Stimulated activated CD4-positive, alpha-beta T cell treated with anti-CD3 and anti-CD28 coated beads, Interleukin-15, amount 100 ng/mL, for 1 hour (primary cell): ENCODE results near the gene ALG5.

Source experiments
- DNase-seq, 2 donors: peaks; one replicate each; pipeline ENCODE4 v3.0.0-alpha.2; 2020; ENCODE audit warnings: low read depth in 1 of 2, low spot score in 1 of 2

ALG5 gene

GRCh38 chr13:36917311-36917710, 81.8 kb downstream of the ALG5 start:
- no peak for DNase-seq

DNA sequence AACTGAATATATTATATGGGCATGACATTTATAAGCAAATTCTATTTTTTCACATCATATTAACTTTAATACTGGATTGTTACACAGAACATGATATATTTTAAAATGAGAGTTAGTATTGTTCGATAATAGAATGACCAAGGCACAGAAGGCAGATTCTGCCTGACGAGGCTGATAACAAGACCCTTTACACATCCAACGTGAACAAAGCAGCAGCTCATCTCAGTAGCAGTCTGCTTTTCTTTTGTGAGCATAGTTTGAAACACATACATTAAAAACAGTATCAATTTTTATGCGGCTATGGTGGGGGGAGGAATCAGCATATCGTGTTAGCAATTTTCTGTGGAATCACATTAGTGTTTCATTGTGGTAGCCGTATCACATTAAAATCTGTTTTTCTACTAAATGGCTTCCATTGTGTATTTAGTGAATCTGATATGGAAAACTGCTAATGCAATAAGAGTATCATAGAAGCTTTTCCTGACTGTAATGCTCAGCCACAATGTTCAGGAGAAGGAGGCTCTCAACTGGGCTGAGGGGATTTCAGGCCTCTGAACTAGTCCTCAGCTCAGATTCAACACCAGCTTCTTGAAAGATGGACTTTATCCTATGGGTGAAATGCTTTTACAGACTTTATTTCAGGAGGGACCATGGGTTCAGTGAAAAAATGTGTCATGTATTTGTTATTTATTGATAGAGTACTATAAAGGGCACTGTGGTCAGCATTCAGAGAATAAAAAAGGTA, 83.1 kb downstream of the ALG5 start:
- no peak for DNase-seq

DNA sequence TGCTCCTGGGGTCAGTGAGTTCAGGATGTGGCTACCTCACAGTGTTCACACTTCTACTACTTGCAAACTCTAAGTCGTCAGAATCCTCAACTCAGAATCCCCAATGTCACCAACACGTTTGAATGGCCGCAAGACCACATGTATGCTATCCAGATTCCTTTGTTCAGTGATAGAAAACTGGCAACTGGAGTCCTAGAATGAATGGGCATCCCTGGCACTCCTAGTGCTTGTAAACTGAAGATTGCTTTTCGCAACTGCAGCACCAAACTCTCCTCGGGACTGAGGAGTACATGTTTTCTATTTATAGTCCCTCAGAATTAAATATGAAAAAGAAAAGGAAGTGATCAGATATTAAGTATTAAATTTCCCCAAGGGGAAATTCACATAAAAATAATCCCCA, 84.0 kb downstream of the ALG5 start:
- DNase-seq, result no peak

- DNase-seq, result no peak
Measured at GRCh38 chr13:36914648-36915047, 84.5 kb downstream of the ALG5 start.

GRCh38 chr13:36913463-36913862, 85.7 kb downstream of the ALG5 start:
- no peak for DNase-seq

DNA sequence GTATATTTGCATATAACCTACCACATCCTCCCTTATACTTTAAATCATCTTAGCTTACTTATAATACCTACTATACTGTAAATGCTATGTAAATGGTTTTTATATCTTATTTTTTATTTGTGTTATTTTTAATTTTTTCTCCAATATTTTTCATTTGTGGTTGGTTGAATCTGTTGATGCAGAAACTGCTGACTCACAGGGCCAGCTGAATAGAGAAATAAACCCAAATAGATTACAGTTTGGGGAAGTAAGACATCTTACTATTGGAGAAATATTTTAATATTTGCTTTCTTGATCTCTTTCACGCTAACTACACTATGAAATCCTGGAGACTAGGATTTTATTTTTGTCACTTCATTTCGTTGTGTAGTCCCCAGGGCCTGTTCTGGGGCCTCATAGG, 86.2 kb downstream of the ALG5 start:
- no peak for DNase-seq

DNA sequence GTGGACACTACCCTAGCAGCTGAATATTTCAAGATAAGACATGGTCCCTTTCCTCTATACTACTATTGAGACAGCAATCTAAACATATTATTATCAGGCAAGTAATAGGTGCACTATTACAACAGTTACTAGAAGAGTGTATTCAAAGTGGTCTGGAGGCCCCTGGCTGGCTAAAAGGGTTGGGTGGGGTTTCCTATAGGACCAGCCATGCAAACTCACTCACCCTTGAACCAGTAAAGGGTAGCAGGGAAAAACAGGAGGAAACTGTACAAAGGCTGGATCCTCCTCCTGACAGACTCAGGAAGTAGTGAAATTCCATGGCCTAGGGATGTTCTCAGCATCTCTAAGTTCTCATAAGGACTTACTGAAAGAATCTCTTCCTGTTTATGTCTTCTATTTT, 86.8 kb downstream of the ALG5 start:
- no peak for DNase-seq

DNA sequence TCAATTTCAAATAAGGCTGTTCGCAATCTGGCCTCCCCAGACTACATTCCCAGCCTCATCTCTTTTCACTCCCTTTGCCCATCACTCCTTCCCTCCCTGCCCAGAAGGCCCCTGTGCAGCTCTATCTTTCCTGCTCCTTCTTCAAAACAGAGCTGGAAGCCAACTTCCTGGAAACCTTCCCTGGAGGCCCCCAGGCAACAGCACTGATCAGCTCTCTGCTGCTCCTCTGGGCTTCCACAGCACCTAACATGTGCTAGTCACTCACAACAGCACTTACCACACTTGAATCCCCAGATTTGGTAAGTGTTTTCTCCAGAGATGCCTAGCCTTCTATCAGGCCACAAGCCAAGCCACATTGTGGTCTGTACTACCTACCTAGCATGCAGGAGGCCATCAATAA, 88.6 kb downstream of the ALG5 start:
- no peak for DNase-seq

- no peak for DNase-seq
Measured at GRCh38 chr13:36907821-36908220, 91.3 kb downstream of the ALG5 start.

DNA sequence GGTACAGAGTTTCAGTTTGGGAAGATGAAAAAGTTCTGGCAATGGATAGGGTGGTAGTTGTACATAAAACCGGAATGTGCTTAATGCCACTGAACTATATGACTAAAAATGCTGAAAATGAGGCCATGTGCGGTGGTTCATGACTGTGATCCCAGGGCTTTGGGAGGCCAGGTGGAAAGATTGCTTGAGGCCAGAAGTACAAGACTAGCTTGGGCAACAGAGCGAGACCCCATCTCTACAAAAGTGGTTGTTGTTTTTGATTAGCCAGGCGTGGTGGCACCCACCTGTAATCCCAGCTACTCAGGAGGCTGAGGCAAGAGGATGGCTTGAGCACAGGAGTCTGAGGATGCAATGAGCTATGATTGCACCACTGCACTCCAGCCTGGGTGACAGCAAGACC, 91.9 kb downstream of the ALG5 start:
- no peak for DNase-seq

DNA sequence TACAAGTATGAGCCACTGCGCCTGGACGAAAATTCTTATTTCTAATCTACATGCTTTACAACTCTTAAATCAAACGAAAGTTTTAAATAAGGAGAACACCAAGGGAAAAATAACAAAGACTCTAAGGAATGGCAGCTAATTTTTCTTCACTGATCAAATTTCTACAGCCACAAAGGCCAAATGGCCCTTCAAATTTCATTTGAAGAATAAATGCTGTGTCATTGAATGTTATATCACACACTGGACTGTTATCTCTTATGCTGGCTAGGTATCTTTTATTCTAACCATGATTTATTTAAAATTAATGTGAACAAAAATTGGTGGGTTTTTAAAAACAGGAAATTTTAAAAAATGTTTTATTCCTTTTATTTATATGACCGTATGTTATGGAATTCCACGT, 93.2 kb downstream of the ALG5 start:
- no peak for DNase-seq

GRCh38 chr13:36903925-36904595, 95.1 kb downstream of the ALG5 start:
- DNase-seq, result no peak
